B cell (primary cell): ENCODE data around the gene MCHR1. TPM values are rescaled to one million over a fixed set of nuclear protein-coding genes. Genes with fewer than 3 reads are reported as not detected.

ENCODE experiments used
- ATAC-seq: fragments of 200-7000 bp; cut with Tn5 transposase; one replicate; pipeline ENCODE4 v1.10.0; 2021; ENCODE audit warnings: low read depth, mild to moderate bottlenecking, moderate number of reproducible peaks, moderate library complexity
- CTCF ChIA-PET: fragments of 350-600 bp; sonication (Branson Sonifier 250); formaldehyde crosslinking; loops from one replicate; lab custom pipeline; 2021; ENCODE audit warnings: antibody characterized with exemption, inconsistent platforms; lab: Charles Lee
- POLR2A ChIA-PET: fragments of 350-600 bp; sonication (Branson Sonifier 250); formaldehyde crosslinking; loops from one replicate; lab custom pipeline; 2021; ENCODE audit warnings: antibody characterized with exemption; lab: Charles Lee
- DNase-seq: peaks from one replicate; pipeline ENCODE4 v3.0.0; 2013
- H2AFZ ChIP-seq: 2 replicates; pipeline ENCODE4 v1.6.1; 2012; ENCODE audit warnings: mild to moderate bottlenecking, low read depth, low read length; ENCODE audit not compliant: insufficient read depth, poor library complexity, severe bottlenecking
- H3K27ac ChIP-seq, 2 donors: 1 replicate in 1 of 2; 2 replicates in 1 of 2; pipeline ENCODE4 v1.5.1; 2012 to 2013; ENCODE audit warnings: low read length in 2 of 2, mild to moderate bottlenecking in 2 of 2, moderate library complexity in 1 of 2
- H3K27me3 ChIP-seq, 4 experiments: fragments of 200-600 bp in 1 of 4; sonication (generic) in 1 of 4; replicated peaks in 1 of 4; 1 replicate in 2 of 4; 2 replicates in 2 of 4; pipeline versions ENCODE4 v1.6.1 to v1.7.0; 2013 to 2016; ENCODE audit warnings: low read length in 3 of 4, mild to moderate bottlenecking in 2 of 4, mixed read lengths in 1 of 4, moderate library complexity in 1 of 4; ENCODE audit not compliant: insufficient read depth in 4 of 4, control insufficient read depth in 3 of 4; ENCODE audit errors: control extremely low read depth in 1 of 4
- H3K36me3 ChIP-seq, 2 experiments: replicated peaks in 1 of 2; 1 replicate in 1 of 2; 2 replicates in 1 of 2; pipeline versions ENCODE4 v1.6.1 to v1.7.1; 2013; ENCODE audit warnings: low read length in 1 of 2; ENCODE audit not compliant: insufficient read depth in 2 of 2, control insufficient read depth in 1 of 2; ENCODE audit errors: control extremely low read depth in 1 of 2, extremely low read depth in 1 of 2
- H3K4me1 ChIP-seq, 2 donors: fragments of 200-600 bp in 1 of 2; sonication (generic) in 1 of 2; 1 replicate in 1 of 2; 2 replicates in 1 of 2; pipeline versions ENCODE4 v1.5.1 to v1.6.1; 2013 to 2017; ENCODE audit warnings: low read length in 2 of 2; ENCODE audit not compliant: control insufficient read depth in 2 of 2, insufficient read depth in 2 of 2
- H3K4me2 ChIP-seq: replicated peaks from 2 replicates; pipeline ENCODE3; 2012; ENCODE audit warnings: mild to moderate bottlenecking, low read depth, low read length; ENCODE audit not compliant: poor library complexity, severe bottlenecking
- H3K4me3 ChIP-seq, 5 experiments: fragments of 200-600 bp in 1 of 5; sonication (generic) in 1 of 5; 1 replicate in 3 of 5; 2 replicates in 2 of 5; pipeline versions ENCODE4 v1.5.1 to v1.7.0; 2011 to 2016; ENCODE audit warnings: low read length in 4 of 5, mild to moderate bottlenecking in 4 of 5, low read depth in 2 of 5, control low read depth in 1 of 5, moderate library complexity in 1 of 5; ENCODE audit not compliant: insufficient read depth in 1 of 5; ENCODE audit errors: control extremely low read depth in 1 of 5, extremely low read depth in 1 of 5
- H3K79me2 ChIP-seq: fragments of 200-600 bp; sonication (generic); one replicate; pipeline ENCODE4 v1.6.0; 2016; ENCODE audit warnings: low read length; ENCODE audit not compliant: control insufficient read depth, insufficient read depth
- H3K9ac ChIP-seq: fragments of 200-600 bp; sonication (generic); 2 replicates; pipeline ENCODE4 v1.6.1; 2017; ENCODE audit warnings: mild to moderate bottlenecking, low read length, moderate library complexity
- H3K9me3 ChIP-seq, 3 donors: one replicate each; pipeline versions ENCODE4 v1.6.1 to v1.7.1; 2013; ENCODE audit warnings: low read length in 2 of 3; ENCODE audit not compliant: control insufficient read depth in 2 of 3, insufficient read depth in 1 of 3; ENCODE audit errors: control extremely low read depth in 1 of 3
- H4K20me1 ChIP-seq: 2 replicates; pipeline ENCODE4 v1.6.0; 2012; ENCODE audit warnings: mild to moderate bottlenecking, low read length; ENCODE audit not compliant: insufficient read depth, control insufficient read depth, poor library complexity, severe bottlenecking
- H3K27ac Mint-ChIP-seq: one replicate; pipeline ENCODE4 v1.8.0; 2021; ENCODE audit warnings: mixed read lengths
- H3K27me3 Mint-ChIP-seq: one replicate; pipeline ENCODE4 v1.8.0; 2021; ENCODE audit warnings: mixed read lengths
- H3K4me1 Mint-ChIP-seq: one replicate; pipeline ENCODE4 v1.8.0; 2021; ENCODE audit warnings: mixed read lengths
- H3K4me3 Mint-ChIP-seq: one replicate; pipeline ENCODE4 v1.8.0; 2021; ENCODE audit warnings: mixed read lengths
- H3K9me3 Mint-ChIP-seq: one replicate; pipeline ENCODE4 v1.8.0; 2022; ENCODE audit warnings: mixed read lengths; ENCODE audit not compliant: insufficient read depth
- CTCF ChIP-seq: fragments of 200-600 bp; IDR thresholded peaks from one replicate; pipeline ENCODE4 v1.8.0; 2022; ENCODE audit warnings: antibody characterized with exemption, mild to moderate bottlenecking
- EZH2 ChIP-seq: IDR thresholded peaks from 2 replicates; pipeline ENCODE4 v1.6.1; 2012; ENCODE audit warnings: borderline replicate concordance, low read depth, mild to moderate bottlenecking, moderate library complexity, low read length; ENCODE audit not compliant: insufficient read depth, poor library complexity, severe bottlenecking
- WGBS: methylation state at CpG from one replicate; pipeline ENCODE4 v1.1.5; 2013; ENCODE audit warnings: missing lambda C conversion rate; ENCODE audit not compliant: insufficient coverage; 5-methylcytosine and 5-hydroxymethylcytosine counted together
- intact Hi-C: fragments of 100-400 bp; cut with micrococcal nuclease; formaldehyde crosslinking; loops from one replicate; pipeline ENCODE4 v1.10.0; 2022
- polyA plus RNA-seq: library from polyadenylated mRNA; depleted of rRNA; stranded (reverse); fragments of >200 nt; gene quantifications from 2 replicates; pipeline ENCODE4 v1.2.3, GENCODE V29; 2012
- total RNA-seq, 2 donors: library from RNA; stranded (reverse); fragments of 120-200 nt in 1 of 2; gene quantifications; 1 replicate in 1 of 2; 2 replicates in 1 of 2; pipeline versions ENCODE4 v1.2.3 to v1.2.4, GENCODE V29; 2013 to 2022

Gene MCHR1
- total and polyA plus RNA-seq, 2 donors (not counting 1 experiment from before 2014, with no cell fraction given) = not detected

GRCh38 chr22:40705918-40706682 is 26.8 kb downstream of the MCHR1 start:
- H3K9me3 Mint-ChIP-seq = no peaks in the 10 kb centered on the region
- no peaks in the 10 kb centered on the region for H3K79me2 ChIP-seq
- no peak overlapping the region for H3K4me2 ChIP-seq
- no peak overlapping the region for H3K9ac ChIP-seq
- DNase-seq (no peak), ATAC-seq (no peak)
- no peak overlapping the region for H2AFZ ChIP-seq
- H3K4me1 Mint-ChIP-seq = peaks cover 3% of the 10 kb centered on the region
- no peaks in the 10 kb centered on the region for H3K4me1 ChIP-seq
- no peaks in the 10 kb centered on the region for H4K20me1 ChIP-seq
- no peak overlapping the region for H3K4me3 ChIP-seq
- no peak overlapping the region for H3K27ac Mint-ChIP-seq
- H3K27me3 Mint-ChIP-seq = no peaks in the 10 kb centered on the region
- WGBS = 80% methylated on average over 1 of the region's 9 CpGs
- H3K36me3 ChIP-seq = no peaks in the 10 kb centered on the region
- TF ChIP-seq EZH2 (no peak), CTCF (no peak)
- no peak overlapping the region for H3K4me3 Mint-ChIP-seq
- no peaks in the 10 kb centered on the region for H3K27me3 ChIP-seq
- no peak overlapping the region for H3K27ac ChIP-seq
- H3K9me3 ChIP-seq = no peaks in the 10 kb centered on the region
- CTCF ChIA-PET = interaction anchor here (0.9 kb wide), 1 partner anchor 23 kb away, joined by 3 read pairs; no protein-coding TSS in a partner anchor
- POLR2A ChIA-PET = no interaction called here
- intact Hi-C loops = no loop called here

DNA sequence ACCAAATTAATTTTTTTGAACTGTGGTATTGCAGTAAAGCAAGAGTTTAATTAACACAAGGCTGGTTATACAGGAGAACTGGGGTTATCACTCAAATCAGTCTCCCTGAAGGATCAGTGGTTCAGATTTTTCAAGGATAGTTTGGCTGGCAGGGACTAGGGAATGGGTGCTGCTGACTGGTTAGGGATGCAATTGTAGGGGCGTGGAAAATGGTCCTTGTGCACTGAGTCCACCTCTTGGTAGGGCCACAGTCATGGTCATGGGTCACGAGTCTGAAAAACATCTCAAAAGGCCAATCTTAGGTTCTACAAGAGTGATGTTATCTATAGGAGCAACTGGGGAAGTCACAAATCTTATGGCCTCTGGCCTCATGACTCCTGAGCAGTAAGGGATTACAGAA is 27.9 kb downstream of the MCHR1 start:
- H3K27me3 Mint-ChIP-seq = peaks cover 4% of the 10 kb centered on the region
- H3K36me3 ChIP-seq = no peaks in the 10 kb centered on the region
- no peak overlapping the region for H3K4me2 ChIP-seq
- ChIA-PET CTCF (interaction anchor here (0.7 kb wide), 1 partner anchor 11 kb away, joined by 4 read pairs; no protein-coding TSS in a partner anchor), POLR2A (interaction anchor here (0.7 kb wide), 1 partner anchor 112 kb away, joined by 6 read pairs; the partner anchor contains the start of gene SLC25A17)
- H3K27ac Mint-ChIP-seq = no peak overlapping the region
- no peak overlapping the region for H2AFZ ChIP-seq
- no peak for ATAC-seq
- H3K9me3 Mint-ChIP-seq = no peaks in the 10 kb centered on the region
- H3K27ac ChIP-seq = no peak overlapping the region
- WGBS = 82% methylated on average over 1 of the region's 2 CpGs
- no peak overlapping the region for H3K4me3 Mint-ChIP-seq
- no peaks in the 10 kb centered on the region for H3K4me1 ChIP-seq
- intact Hi-C loops = no loop called here
- no peaks in the 10 kb centered on the region for H3K79me2 ChIP-seq
- no peak overlapping the region for H3K9ac ChIP-seq
- H3K9me3 ChIP-seq = no peaks in the 10 kb centered on the region
- H3K27me3 ChIP-seq = no peaks in the 10 kb centered on the region
- H3K4me1 Mint-ChIP-seq = peaks cover 3% of the 10 kb centered on the region
- DNase-seq = no peak
- no peaks in the 10 kb centered on the region for H4K20me1 ChIP-seq
- TF ChIP-seq EZH2 (no peak), CTCF (no peak)
- H3K4me3 ChIP-seq = no peak overlapping the region
